Thyroid gland (tissue), 4 donors: Measurements from ENCODE around the gene TMEM132A. TPM values are rescaled to one million over a fixed set of nuclear protein-coding genes. Genes with fewer than 3 reads are reported as not detected.

Source experiments
- DNase-seq, 2 donors: peaks; one replicate each; pipeline ENCODE4 v3.0.0-alpha.2; 2019
- H3K27ac ChIP-seq, 3 donors: fragments of 200-600 bp; sonication (generic); 1 replicate in 2 of 3; 2 replicates in 1 of 3; pipeline ENCODE4 v1.5.1; 2016 to 2019; ENCODE audit warnings: mild to moderate bottlenecking in 1 of 3, moderate library complexity in 1 of 3
- H3K27me3 ChIP-seq: fragments of 200-600 bp; sonication (generic); one replicate; pipeline ENCODE4 v1.5.1; 2019
- H3K36me3 ChIP-seq, 2 donors: fragments of 200-600 bp; sonication (generic); one replicate each; pipeline ENCODE4 v1.5.1; 2016 to 2019
- H3K4me1 ChIP-seq, 2 donors: fragments of 200-600 bp; sonication (generic); one replicate each; pipeline ENCODE4 v1.5.1; 2017 to 2019
- H3K4me3 ChIP-seq, 3 donors: fragments of 200-600 bp; sonication (generic); replicated peaks in 1 of 3; 1 replicate in 2 of 3; 2 replicates in 1 of 3; pipeline ENCODE4 v1.5.1; 2016; ENCODE audit warnings: mild to moderate bottlenecking in 1 of 3
- H3K9me3 ChIP-seq: fragments of 200-600 bp; sonication (generic); one replicate; pipeline ENCODE4 v1.5.1; 2017
- CTCF ChIP-seq, 6 experiments: fragments of 200-600 bp in 3 of 6; fragments of 450-650 bp in 3 of 6; sonication (generic) in 3 of 6; IDR thresholded peaks; one replicate each; pipeline ENCODE4 v1.5.1; 2016 to 2019; ENCODE audit warnings: antibody characterized with exemption in 6 of 6, mild to moderate bottlenecking in 2 of 6, inconsistent platforms in 1 of 6, moderate library complexity in 1 of 6
- POLR2A ChIP-seq, 2 donors: fragments of 450-650 bp; IDR thresholded peaks; one replicate each; pipeline ENCODE4 v1.6.1; 2017; ENCODE audit warnings: antibody characterized with exemption in 2 of 2, mild to moderate bottlenecking in 2 of 2, moderate library complexity in 1 of 2
- WGBS, 2 donors: methylation state at CpG; one replicate each; pipeline ENCODE4 v1.1.5; 2017; 5-methylcytosine and 5-hydroxymethylcytosine counted together
- intact Hi-C: fragments of 100-400 bp; cut with DNase I; formaldehyde crosslinking; loops from one replicate; pipeline ENCODE4 v1.15.1; 2023
- total RNA-seq, 4 donors: library from RNA; depleted of rRNA; stranded (reverse); fragments of >200 nt; gene quantifications; one replicate each; pipeline ENCODE4 v1.2.3, GENCODE V29; 2016

Gene TMEM132A
- total RNA-seq, 4 donors from 2014 or later = 3.3 to 8.3 (median 3.9) TPM

GRCh38 chr11:60924906-60925853, 920 bp downstream of the TMEM132A start:
- Histone ChIP-seq H3K9me3 (no peaks in the 10 kb centered on the region), H3K27me3 (peaks cover 5% of the 10 kb centered on the region), H3K4me3 (peak overlapping the region in 1 of 3 donors; percentile 47), H3K4me1 (peaks cover 10 to 24% of the 10 kb centered on the region in 2 donors), H3K27ac (no peak overlapping the region), H3K36me3 (peaks cover 26 to 29% of the 10 kb centered on the region in 2 donors)
- TF ChIP-seq POLR2A (IDR thresholded peaks at IDR 0.05) (no peak), CTCF (IDR thresholded peaks at IDR 0.05) (no peak)
- intact Hi-C loops = no loop called here
- WGBS, 2 donors = 10 to 12% methylated on average over 23 to 35 of the region's 35 CpGs
- DNase-seq = no peak

GRCh38 chr11:60925868-60926267, 1.6 kb downstream of the TMEM132A start:
- H3K36me3 ChIP-seq = peaks cover 19 to 22% of the 10 kb centered on the region in 2 donors
- H3K9me3 ChIP-seq = no peaks in the 10 kb centered on the region
- peaks cover 10 to 24% of the 10 kb centered on the region in 2 donors for H3K4me1 ChIP-seq
- H3K27ac ChIP-seq = no peak overlapping the region
- WGBS, 2 donors = 45 to 56% methylated on average over 6 of the region's 6 CpGs
- peaks cover 5% of the 10 kb centered on the region for H3K27me3 ChIP-seq
- intact Hi-C loops = no loop called here
- TF ChIP-seq CTCF (IDR thresholded peaks at IDR 0.05) (no peak), POLR2A (IDR thresholded peaks at IDR 0.05) (no peak)
- no peak for DNase-seq
- H3K4me3 ChIP-seq = no peak overlapping the region

- H3K27me3 ChIP-seq = peaks cover 5% of the 10 kb centered on the region
- intact Hi-C loops = no loop called here
- H3K4me1 ChIP-seq = peaks cover 10 to 24% of the 10 kb centered on the region in 2 donors
- H3K9me3 ChIP-seq = no peaks in the 10 kb centered on the region
- TF ChIP-seq CTCF (IDR thresholded peaks at IDR 0.05) = no peak
- TF ChIP-seq POLR2A (IDR thresholded peaks at IDR 0.05) = no peak
- H3K27ac ChIP-seq = no peak overlapping the region
- peaks cover 13 to 16% of the 10 kb centered on the region in 2 donors for H3K36me3 ChIP-seq
- WGBS, 2 donors = 90 to 95% methylated on average over 8 of the region's 8 CpGs
- DNase-seq = no peak
- no peak overlapping the region for H3K4me3 ChIP-seq
These were observed 2.2 kb downstream of the TMEM132A start for GRCh38 chr11:60926500-60926899.

- H3K9me3 ChIP-seq = no peaks in the 10 kb centered on the region
- H3K36me3 ChIP-seq = peaks cover 7 to 10% of the 10 kb centered on the region in 2 donors
- intact Hi-C loops = no loop called here
- TF ChIP-seq POLR2A (IDR thresholded peaks at IDR 0.05) (no peak), CTCF (IDR thresholded peaks at IDR 0.05) (no peak)
- peaks cover 10 to 24% of the 10 kb centered on the region in 2 donors for H3K4me1 ChIP-seq
- H3K4me3 ChIP-seq = no peak overlapping the region
- DNase-seq = no peak
- WGBS, 2 donors = 43 to 53% methylated on average over 8 of the region's 8 CpGs
- H3K27me3 ChIP-seq = peaks cover 5% of the 10 kb centered on the region
- H3K27ac ChIP-seq = no peak overlapping the region
These were observed 2.9 kb downstream of the TMEM132A start for GRCh38 chr11:60927061-60927592.

- no peaks in the 10 kb centered on the region for H3K9me3 ChIP-seq
- H3K4me1 ChIP-seq = peaks cover 10 to 24% of the 10 kb centered on the region in 2 donors
- no peak overlapping the region for H3K27ac ChIP-seq
- intact Hi-C loops = no loop called here
- TF ChIP-seq CTCF (IDR thresholded peaks at IDR 0.05) (peak in 1 of 6 experiments; percentile 12), POLR2A (IDR thresholded peaks at IDR 0.05) (no peak)
- WGBS, 2 donors = 47 to 49% methylated on average over 14 of the region's 16 CpGs
- peaks cover 5% of the 10 kb centered on the region for H3K27me3 ChIP-seq
- peak; percentile 66 to 74 for DNase-seq
- H3K36me3 ChIP-seq = peaks cover 2 to 5% of the 10 kb centered on the region in 2 donors
- no peak overlapping the region for H3K4me3 ChIP-seq
These were observed 3.3 kb downstream of the TMEM132A start for GRCh38 chr11:60927600-60927999.
